Activated T-cell treated with anti-CD3 and anti-CD28 coated beads, Interleukin-2, amount 50 U/mL, for 48 hours (primary cell): ENCODE results near the gene SNPH.

Experiments
- DNase-seq, 2 experiments: peaks; one replicate each; pipeline ENCODE4 v3.0.0-alpha.2; 2020

The SNPH gene

DNA sequence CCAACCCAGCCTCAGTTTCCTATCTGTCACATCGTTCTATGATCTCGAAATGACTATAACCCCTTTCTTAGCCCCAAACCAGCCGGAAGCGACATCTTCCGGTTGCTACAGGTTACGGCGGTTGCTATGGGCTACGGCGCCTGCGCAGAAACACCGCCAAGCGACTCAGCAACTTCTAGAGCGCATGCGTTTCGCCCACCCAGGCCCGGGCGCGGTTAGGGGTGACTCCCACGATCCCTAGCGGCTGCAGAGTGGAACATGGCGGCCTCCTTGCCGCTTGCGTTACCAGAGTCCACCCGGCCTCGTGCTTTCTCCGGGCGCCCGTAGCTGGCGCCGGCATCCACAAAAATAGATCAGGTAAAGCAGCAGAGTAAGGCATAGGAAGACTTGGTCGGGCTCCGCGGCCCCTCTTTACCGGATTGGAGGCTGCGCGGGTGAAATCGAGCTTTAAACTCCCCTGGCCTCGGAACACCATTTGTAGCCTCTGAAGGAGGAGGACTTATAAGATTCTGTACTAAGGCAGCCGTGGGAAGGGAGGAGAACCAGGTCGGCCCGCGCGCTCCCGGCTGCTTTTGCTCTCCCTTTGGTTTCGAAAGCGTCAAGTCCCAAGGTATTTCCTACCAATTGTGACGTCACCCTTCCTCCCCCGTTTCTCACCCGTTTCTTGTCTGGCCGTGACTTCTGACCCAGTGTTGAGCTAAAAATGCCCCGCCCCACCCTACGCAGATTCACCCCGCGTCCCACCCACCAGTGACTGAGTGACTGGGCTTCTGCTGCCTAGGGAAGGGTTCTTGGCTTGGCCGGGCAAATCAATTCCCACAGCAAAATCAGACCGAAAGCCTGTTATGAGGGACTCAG is 59.3 kb downstream of the SNPH start:
- DNase-seq, result peak; percentile 99

DNA sequence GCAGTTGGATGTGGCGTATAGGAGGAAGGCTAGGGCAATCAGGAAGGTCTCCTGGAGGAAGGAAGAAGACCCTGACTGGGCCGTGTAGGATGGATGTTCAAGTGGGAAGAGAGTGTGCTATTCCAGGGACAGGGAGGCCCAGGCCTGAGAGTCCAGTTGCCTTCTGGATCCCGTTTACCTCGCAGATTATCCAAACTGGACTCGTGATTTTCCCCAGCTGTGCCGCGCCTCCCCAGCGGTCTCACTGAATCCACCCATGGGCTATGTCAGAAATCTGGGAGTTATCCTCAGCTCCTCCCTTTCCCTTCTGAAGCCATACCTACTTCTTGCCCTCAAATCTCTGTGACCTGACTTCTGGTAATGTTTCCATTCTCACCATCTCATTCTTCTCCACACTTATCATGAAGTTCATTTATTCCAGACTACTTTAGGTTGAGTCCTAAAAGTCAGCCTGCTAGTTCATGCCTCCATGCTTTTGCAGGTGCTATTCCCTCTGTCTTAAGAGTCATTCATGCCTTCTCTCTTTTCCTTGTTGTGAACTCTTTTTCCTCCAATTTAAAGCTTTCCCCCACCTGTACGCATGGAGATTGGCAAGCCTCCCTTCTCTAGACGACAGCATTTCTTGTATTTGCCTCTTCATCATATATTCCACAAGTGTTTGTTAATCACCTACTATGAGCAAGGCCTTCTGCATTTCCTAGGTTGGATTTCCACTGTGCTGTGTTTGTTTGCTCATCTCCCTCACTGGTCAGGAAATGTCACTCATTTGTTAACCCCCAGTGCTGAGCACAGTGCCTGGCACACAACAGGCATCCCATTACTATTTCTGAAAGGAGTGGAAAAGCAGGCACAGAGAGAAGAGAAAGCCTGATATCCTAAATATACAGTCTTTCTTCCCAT is 60.2 kb downstream of the SNPH start:
- DNase-seq, result peak; percentile 17

DNA sequence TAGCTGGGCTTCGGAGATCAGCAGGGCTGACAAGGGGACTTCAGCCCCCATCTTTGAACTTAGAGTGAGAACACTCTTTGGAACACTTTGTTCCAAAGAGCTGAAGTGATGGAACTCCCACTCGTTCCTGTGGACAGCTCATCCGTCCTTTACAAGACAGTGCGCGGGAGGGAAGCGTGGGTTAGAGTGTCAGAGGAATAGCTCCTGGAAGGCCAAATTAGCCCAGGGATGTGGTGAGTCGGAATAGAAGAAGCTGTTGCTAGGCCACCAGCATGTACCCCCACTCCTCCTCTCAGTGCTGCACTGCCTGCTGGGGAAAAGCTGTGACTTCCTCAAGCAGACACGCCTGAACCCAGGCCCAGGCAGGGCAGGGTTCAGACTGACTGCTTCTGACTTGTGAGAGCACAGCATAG is 61.2 kb downstream of the SNPH start:
- DNase-seq, result peak; percentile 33 to 38

DNA sequence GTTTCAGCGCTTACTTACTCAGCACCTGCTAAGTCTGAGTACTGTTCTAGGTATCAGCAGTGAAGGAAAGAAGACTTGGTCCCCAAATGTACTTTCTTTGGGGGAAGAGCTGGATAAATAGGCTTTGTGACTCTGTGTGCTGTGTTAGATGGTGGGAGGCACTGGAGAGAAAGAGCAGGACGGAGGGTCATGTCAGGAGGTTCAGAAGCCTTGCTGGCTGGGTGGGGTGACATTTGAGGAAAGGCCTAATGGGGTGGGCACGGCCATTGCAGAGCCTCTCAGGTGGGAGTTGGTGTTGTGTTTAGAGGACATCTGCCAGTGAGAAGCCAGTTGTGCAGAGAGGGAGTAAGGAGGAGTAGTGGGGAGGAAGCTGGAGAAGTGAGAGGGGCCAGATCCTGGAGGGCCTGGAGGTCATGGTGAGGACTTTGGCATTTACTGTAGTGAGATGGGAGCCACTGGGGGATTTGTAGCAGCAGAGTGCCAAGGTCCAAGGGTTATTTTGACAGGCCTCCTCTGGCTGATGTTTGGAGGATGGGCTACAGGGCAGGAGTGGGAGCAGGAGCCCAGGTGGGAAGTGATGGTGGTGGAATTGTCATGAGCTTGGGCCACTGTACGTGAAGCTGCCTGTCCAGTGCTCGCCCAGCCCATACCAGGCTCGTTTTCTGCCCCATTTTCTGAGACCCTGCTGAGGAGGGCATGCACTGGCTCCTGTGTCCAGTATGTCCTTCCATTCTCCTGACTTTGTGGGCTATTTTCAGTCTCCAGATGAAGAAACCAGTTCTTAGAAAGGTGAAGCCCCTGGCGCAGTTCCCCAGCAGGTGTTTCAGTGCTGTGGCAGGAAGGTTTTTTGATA is 62.0 kb downstream of the SNPH start:
- DNase-seq, result peak; percentile 16

DNA sequence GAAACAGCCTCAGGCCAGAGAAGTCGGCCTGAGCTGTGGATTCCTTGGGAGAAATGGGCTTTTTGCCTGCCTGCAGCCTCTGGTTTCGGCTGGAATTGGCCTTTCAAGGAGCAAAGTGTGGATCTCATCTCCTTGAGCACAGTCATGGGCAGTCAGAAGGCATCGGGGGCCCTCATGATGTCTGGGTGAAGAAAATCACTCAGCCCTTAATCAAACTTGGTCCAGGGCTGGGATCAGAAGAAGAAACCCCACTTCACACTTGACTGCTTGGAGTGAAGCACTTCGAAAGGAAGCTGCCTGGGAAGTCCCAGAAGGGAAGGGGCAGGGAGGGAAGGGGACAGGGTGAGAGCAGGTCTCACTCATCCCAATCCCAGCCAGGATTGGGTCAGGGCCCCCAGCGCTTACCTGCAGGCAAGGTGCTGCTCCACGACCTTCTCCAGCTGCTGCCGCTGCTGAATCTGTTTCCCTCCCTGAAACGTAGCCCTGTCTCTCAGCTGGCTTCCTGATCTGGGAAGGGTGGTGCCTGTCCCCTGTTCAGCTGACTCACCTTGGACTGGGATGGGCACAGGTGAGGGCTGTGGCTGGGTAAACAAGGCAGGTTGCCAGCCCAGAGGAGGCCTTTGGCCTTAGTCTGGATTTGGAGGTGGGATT is 62.7 kb downstream of the SNPH start, which contains the start of gene SDCBP2:
TSS of gene SDCBP2 (minus strand) at position 460 of the 651 bp plus-strand sequence. CDS start 8,723 bp downstream, outside the sequence.
- peak; percentile 12 to 13 for DNase-seq

DNA sequence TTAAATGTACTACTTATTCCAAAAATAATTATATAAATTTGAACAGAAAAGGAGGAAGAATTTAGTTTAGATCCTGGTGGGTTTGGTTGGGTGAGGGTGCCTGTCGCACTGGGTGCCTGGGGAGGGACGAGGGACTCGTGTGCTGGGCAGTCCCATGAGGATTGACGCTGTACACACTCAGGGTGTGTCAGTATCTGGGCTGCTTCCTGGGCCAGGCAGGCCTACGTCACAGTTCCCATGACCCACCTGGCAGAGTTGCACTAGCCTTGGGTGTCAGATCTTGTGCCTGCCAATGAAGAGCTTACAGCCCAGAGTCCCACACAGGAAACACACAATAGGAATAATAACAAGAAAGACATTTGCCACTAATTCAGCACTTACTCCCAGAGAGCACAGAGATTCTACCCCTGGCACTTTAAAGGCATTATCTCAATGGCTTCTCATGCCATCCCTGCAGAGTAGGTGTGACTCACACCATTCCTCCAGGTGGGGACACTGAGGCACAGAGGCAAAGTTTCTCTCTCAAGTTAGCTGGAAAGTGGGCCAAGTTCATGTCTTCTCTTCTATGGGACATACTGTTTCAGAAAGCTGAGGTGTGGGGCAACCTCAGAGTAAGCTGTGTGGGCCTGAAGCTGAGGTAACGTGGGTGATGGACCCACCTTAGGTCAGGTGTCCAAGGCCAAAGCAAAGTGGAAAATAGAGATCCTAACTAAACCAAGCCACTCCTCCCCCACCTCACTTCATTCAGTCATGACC is 64.2 kb downstream of the SNPH start:
- DNase-seq, result peak; percentile 25 to 36

DNA sequence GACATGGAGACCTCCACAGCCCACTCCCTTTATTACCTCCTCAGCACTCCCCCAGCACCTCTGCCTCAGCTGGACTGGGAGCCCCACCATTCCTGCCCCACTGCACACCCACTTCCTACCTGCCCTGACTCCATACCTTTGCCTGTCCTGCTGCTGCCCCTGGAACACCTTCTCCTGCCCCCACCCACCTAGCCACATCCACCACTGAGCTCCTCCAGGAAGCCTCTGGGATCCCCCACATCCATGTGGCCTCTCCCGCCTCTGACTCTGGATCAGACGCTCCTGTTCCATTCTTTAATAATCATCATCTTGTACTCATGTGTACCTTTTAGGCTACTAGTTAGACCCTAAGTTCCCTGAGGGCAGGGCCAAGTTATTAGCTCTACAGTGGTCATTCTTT is 65.0 kb downstream of the SNPH start:
- peak in 1 of 2 experiments; percentile 7 for DNase-seq

DNA sequence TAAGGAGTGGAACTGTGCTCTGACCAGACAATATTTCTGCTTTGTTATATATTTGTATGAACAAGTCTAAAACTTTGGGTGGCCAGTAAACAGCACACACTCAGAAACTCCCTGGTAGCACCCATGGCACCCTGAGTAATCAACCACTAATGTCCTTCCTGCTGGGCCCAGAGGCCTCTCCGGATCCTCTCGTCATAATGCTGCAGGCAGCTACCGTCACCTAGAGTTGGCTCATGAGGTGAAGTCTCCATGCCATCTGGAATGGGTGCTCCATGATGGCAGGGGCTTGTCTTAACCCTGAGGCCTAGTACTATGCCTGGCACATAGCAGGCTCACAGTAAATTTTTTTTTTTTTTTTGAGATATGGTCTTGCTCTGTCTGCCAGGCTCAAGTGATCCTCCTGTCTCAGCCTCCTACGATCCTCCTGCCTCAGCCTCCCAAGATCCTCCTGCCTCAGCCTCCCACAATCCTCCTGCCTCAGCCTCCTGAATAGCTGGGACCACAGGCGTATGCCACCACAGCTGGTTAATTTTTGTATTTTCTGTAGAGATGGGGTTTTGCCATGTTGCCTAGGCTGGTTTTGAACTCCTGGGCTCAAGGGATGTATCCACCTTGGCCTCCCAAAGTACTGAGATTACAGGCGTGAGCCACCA is 65.8 kb downstream of the SNPH start:
- DNase-seq, result peak; percentile 10 to 12

DNA sequence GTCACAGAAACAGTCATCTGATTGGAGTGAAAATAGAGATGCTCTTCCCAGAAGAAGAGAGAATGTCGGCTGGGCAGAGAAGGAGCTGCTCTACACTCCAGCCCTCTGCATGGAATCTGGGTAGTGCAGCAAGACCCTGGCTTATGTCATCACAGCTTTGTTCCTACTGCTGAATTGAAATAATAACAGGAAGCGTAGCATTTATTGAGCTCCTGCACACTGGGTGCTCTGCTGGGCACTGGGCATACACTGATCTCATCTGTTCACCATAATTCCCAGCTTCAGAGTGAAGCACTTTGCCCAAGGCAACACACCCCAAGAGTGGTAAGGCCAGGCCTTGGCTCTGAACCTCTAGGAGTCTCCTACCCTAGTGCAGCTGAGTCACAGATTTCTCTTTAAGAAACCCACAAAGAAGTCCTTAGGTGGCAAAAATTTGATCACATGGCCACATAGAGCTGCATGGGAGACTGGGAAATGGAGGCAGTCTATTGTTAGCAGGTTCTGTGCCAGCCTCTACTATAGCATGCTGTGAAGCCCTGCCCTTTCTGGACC is 66.7 kb downstream of the SNPH start:
- DNase-seq, result peak; percentile 16 to 19

DNA sequence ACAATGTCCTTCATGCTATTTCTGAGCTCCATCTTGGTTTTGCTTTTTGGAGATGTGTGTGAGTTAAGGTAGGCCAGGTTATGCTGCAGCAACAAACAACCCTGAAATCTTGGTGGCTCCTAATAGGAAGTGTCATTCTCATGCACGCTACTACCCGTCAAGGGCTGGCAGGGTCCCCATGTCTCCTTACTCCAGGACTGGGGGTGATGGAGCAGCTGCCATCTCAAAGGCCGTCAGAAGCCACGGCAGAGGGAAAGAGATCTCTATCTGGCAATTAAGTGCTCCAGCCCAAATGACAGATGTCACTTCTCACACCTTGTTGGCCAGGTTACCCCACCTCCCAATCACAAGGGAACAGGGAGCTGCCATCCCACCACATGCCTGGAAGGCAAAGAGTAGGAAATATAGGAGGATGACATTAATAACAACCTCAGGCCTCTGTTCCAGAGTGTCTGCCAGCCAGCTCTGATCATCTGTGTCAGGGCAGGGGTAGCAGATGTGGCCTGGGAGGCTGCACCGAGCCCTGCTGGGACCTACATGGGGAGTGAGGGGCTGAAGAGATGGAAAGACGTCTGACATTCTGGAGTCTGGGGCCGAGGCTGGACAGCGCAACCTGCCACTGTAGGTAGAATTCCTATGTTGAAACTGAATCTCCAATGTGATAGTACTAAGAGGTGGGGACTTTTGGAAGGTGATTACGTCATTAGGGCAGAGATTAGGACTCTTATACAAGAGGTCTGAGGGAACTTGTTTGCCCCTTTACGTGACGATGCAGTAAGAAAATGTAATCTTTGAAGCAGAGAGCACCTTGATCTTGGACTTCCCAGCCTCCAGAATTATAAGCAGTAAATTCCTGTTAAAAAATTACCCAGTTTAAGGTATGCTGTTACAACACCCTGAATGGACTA is 67.6 kb downstream of the SNPH start:
- peak in 1 of 2 experiments; percentile 13 for DNase-seq

DNA sequence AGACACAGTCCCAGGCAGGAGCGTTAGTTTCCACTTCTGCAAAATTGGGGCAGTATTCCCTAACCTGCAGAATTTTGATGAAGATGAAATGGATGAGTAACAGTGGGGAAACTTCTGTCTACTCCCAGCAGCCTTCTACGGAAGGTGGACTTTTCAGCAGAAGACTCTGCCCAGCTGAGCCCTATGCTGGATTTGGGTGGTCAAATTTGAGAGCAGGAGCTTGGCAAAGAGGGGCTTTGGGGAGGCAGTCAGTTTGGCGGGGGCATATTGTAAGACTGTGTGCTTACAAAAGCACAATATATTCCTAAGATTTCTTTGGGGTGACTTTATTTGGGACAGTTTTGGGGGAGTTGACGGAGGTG is 68.3 kb downstream of the SNPH start:
- peak in 1 of 2 experiments; percentile 6 for DNase-seq

DNA sequence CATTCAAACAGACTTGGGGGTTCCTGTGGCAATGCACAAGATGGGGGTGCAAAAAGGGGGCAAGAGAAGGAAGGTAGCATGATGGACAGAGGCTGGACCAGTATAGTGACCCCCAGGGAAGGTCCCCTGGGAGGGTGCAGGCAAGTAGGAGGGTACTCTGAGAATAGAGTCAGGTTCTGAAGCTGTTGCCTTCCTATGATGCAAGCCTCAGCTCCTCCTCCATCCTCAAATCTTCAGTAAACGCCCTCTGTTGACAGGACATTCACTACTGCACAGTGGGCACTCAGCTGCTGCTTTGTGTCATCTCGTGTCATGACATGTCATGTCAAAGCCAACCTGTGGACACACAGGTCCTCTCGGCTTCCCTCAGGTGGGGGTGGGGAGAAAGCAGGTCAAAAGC is 68.7 kb downstream of the SNPH start:
- DNase-seq, result peak; percentile 13 to 18

DNA sequence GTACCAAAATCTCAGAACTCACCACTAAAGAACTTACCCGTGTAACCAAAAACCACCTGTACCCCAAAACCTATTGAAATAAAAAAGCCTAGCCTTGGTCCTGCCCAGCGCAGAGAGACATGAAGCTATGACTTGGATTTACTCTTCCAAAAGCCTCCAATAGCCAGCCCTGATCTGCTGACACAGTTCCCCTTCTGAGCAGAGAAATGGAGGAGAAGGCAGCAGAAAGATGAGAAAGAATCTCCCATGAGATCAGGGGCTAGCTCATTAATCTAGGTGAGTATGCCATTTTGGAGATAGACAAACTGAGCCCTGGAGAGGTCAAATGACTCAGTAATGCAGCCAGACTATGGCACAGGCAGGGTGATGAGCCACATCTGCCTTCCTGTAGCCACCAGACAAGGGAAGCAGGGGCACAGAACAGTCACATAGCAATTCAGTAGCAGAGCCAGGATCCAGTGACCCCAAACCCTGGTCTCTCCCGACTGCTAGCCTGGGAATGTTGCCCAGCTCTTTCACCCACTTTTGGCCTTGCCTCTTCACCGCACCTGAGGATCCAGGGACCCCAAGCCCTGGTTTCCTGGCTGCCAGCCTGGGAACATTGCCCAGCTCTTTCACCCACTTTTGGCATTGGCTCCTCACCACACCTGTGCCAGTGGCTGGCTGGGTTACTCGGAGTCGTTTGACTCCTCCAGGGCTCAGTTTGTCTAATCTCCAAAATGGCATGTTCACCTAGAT is 70.0 kb downstream of the SNPH start:
- DNase-seq, result peak; percentile 19 to 32

DNA sequence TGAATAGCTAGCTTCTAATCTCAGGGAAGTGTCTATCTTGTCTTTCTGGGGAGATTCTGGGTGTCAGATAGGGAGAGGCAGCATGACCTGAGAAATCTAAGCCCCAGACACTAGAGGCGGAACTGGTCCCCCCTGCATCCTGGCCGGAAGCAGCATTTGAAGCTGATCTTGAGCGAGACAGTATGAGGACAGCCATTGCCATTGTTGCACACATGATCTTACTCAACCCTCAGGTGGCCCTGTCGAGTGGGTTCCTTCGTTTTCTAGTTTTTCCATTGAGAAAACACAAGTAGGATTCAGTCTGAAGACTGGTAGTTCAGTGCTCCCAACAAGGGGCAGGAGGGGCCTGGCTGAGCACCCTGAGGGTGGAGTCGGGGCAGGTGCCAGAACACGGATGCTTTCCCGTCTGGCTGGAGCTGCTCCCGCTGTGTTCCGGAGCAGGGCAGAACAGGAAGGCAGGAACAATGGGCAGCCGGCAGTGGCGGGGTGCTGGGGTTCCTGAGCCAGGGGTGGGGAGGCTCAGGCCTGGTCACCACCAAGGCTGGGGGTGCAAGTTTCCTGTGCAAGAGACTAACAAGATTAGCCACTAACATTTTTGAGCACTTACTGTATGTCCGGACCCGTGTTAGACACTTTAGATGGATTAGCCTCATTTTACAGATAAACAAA is 70.7 kb downstream of the SNPH start:
- DNase-seq, result peak; percentile 19 to 23

DNA sequence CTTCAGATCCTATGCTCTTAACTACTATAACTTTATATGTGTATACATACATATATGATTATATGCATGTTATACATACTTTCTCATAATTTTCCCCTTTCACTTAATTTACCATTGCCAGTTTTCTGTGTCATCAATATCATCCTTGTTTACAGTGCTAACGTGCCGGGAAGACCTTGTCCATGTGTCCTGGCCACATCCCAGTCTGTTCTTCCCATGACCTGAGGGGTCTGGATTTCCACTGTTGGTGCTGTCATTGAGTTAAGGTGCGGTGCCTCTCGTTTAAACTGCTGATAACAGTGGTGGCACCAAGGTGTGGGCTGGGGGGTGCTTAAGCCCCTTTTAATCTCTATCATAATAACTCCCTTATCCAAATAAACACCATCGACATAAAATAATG is 71.3 kb downstream of the SNPH start:
- DNase-seq, result peak in 1 of 2 experiments; percentile 14

DNA sequence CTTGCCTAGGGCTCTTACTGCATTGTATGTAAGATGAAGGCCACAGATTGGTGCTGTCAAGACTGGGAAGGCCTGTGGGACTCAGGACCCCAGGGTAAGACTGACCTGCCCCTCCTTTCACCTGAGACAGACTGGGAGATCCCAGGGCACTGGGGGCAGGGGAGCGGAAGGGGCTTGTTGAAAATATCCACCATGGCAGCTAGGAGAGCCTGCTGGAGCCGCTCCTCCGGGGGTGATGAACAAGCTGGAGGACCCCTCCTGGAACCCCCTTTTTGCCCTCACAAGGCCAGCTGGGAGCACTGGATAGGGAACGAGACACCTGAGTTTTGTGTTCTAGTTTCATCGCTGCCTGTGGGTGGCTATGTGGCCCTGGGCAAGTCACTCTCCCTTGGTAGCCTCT is 72.0 kb downstream of the SNPH start:
- peak in 1 of 2 experiments; percentile 7 for DNase-seq

DNA sequence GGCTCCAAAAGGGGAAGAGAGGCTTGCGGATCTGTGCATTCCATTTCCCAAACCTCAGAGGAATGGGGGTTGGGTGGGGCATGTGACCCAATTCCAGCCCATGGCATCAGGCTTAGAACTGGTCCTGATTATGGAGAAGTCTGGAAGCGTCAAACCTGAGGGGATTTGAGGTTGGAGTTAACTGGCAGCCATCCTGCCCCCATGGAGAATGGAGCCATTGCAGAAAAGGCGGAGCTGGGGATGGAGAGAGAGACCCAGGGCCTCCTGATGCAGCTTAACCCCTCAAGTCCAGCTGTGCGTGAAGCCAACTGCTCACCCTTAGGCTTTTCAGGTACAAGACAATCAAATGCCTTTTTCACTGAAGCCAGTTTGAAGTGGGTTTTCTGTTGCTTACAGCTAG is 72.7 kb downstream of the SNPH start:
- DNase-seq, result peak in 1 of 2 experiments; percentile 11
